Inferior parietal cortex (tissue), 1 donor: Measurements from ENCODE around the gene ZFP3.
"Not testable (repeated sequence)": the region's sequence is repeated elsewhere in the genome, so short reads cannot be mapped to it uniquely, and the experiment has no call there.

Experiments
- DNase-seq: peaks from one replicate; pipeline ENCODE4 v3.0.0-alpha.2; 2016; ENCODE audit errors: extremely low spot score

ZFP3 gene

DNA sequence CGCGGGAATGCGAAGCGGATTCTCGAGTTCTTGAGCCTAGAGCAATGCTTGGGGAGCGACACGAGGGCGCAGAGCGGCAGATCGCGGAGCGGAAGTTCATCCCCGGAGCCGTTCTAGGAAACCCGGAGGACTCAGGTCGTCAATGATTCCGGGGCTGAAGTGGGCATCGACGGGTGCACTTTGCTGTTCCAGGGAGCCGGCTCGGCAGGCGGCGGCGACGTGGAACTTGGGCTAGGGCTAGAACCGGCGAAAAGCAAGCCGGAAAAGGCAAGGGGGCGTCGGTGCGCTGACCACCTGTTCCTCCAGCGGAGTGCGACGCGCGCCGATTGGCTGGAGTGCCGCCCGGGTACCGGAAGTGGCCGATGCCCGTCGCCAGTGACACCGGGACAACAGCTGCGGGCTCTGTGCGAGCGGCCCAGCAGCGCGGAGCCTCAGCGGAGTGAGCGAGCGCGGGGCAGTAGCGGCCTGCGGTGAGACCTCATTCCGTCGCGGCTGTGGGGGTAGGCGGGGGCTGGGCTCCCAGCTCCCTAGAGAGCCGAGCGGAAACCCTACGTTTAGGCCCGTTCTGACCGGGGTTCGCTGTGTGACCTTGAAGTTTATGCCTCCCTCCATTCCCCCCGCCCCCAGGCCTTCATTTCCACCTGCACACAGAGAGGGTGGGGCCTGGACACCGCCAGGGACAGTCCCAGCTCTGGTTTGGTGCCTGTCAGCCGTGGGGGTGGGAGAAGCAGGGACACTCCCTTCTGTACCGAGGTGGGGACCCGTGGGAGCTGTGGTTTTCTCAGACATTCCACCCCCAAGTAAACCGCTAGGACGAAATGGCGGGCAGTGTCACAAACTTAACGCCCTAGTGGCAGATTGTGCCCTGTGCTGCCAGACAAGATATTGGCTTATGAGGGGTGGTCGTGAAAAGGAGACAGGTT, at the start of gene ZFP3:
Gene ZFP3, plus strand, starts transcription at position 362 of the 923 bp plus-strand sequence. CDS start 13,038 bp downstream, outside the sequence.
- DNase-seq = peak; percentile 79

DNA sequence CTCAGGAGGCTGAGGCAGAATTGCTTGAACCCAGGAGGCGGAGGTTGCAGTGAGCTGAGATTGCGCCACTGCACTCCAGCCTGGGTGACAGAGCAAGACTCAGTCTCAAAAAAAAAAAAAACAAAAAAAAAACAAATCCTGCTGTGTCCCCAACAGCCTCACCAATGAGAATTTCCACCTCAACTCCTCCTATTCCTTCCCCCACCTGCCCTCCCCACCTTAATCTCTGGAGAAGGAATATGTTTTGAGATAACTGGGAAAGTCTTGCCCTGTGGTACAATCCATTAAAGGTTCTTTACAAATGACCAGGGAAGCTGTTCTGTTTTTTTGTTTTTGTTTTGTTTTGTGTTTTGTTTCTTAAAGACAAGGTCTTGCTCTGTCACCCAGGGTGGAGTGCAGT, 48.1 kb upstream of the ZFP3 start:
- DNase-seq = not testable (repeated sequence)

DNA sequence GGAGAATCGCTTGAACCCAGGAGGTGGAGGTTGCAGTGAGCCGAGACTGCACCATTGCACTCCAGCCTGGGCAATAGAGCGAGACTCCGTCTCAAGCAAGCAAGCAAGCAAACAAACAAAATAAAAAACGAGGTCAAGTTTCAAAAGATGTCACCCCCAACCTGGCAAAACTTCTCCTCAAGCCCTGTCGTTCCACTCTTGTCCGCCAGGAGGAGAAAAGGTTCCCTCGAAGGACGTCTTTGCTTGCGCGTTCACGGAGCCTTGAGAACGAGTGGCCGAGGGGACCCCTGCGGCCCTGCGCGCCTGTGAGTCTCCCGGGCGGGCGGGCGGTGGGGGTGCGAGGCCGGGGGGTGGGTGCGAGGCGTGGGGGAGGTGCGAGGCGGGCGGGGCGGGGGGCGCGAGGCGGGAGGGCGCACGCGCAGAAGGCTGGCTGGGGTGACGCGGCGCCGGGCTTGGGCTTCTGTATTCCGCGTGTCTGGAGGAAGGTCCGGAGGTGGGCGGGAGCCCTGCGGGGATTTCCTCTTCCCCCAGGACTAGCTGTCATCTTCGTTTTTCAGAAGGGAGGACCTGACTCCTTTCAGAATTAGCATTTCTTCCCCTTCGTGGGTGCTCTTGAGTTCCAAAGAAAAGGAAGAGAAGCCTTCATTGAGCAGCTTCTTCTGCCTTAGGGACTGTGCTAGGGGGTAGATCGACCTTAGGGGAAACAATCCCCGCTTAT, 46.7 kb upstream of the ZFP3 start:
- DNase-seq = peak; percentile 80

DNA sequence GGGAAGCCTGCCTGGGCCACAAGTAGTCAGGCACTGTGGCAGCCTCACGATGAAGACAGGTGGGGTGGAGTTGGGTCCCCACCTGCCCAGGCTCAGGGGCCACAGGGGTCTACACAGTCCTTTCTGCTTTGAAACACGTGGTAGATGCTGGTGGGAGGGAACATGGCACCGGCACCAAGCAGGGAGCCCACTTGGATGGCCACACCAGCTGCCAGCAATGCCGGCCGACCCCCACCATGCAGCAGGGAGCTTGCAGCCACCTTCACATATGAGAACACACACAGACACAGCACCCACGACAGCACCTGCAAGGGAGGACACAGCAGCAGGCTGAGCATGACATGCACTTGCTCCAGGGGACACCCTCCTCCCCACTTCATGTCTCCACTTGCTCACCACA, 45.4 kb upstream of the ZFP3 start:
- DNase-seq = no peak

DNA sequence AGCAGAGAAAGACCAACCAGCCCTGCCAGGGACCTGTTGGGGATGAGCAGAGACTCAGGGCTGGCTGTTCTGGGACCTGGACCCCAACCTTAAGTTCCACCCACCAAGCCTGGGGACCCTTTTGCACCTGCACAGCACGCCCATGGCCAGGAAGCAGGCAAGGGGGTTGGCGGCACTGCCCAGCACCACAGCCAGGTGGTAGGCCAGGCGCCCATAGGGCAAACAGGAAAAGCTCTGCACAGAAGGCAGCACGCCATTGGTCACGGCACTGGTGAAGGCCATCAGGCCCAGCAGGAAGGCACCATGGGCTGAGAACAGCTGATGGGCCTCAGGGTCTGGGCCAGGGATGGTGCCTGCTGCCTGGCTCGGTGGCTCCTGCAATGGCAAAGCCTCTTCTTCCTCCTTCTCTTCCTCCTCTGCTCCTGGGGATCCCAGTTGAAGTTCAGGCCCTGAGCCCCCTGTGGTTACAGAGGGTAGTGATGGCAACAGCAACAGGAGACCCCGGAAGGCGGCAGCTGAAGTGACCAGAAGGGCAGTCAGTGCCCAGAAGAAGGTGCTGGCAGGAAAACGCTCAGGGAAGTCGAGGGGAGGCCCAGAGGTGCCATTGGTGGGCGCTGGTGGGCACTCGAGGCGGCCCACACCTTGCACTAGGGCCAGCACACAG, 44.8 kb upstream of the ZFP3 start:
- DNase-seq = no peak

DNA sequence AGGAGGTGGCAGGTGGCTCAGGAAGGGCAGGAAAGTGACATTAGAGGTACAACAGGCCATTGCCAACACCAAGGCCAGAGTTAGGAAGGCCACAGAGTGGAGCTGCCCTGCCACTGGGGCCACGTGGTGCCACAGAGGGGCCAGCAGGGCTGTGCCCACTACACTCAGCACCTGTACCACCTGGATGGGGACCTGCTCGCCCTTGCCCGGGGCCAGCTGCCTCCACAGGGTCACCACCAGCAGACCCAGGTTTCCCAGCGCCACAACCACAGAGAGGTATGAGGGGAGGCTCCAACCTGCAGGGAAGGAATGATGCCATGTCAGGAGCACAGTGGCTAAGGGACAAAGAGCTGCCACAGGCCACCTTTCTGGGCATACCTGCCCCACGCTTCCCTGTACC, 44.2 kb upstream of the ZFP3 start:
- DNase-seq = no peak

DNA sequence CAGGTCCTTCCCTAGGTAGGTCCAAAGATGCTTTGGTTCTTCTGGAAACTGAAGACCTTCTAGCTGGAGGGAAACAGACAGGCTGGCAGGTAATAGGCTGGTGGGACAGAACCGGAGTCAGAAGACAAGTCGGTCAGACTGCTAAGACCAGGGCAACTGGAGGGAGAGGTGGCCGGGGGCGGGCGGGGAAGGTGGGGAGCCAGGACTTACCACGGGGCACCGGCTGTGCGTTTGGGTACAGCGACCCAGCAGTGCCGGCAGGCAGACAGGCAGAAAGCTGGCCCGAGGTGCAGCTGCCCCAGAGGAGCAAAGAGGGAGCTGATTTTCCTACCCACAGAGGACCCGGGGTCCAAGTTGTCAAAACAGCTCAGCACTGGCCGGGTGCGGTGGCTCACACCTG, 43.6 kb upstream of the ZFP3 start:
- DNase-seq = no peak

DNA sequence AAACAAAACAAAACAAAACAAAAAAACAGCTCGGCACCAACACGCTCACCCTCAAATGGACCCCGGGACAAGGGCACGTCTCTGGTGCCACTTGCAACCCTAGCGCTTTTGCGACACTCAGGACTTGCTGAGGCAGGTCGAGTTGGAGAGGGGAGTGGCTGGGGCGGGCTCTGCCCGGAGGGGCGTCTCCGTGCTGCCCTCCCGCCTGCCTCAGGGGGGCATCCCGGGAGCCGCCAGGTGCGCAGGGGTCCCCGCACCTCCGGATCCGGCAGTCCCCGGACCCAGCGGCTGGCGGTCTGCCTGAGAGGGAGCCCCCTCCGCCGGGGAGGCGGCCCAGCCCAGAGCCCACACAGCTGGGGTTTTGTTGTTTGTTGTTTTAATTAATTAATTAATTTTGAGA, 43.0 kb upstream of the ZFP3 start, which contains the start of gene SLC52A1:
Gene SLC52A1, minus strand, starts transcription at position 112 of the 400 bp plus-strand sequence. CDS start 820 bp downstream, outside the sequence.
- DNase-seq = no peak

DNA sequence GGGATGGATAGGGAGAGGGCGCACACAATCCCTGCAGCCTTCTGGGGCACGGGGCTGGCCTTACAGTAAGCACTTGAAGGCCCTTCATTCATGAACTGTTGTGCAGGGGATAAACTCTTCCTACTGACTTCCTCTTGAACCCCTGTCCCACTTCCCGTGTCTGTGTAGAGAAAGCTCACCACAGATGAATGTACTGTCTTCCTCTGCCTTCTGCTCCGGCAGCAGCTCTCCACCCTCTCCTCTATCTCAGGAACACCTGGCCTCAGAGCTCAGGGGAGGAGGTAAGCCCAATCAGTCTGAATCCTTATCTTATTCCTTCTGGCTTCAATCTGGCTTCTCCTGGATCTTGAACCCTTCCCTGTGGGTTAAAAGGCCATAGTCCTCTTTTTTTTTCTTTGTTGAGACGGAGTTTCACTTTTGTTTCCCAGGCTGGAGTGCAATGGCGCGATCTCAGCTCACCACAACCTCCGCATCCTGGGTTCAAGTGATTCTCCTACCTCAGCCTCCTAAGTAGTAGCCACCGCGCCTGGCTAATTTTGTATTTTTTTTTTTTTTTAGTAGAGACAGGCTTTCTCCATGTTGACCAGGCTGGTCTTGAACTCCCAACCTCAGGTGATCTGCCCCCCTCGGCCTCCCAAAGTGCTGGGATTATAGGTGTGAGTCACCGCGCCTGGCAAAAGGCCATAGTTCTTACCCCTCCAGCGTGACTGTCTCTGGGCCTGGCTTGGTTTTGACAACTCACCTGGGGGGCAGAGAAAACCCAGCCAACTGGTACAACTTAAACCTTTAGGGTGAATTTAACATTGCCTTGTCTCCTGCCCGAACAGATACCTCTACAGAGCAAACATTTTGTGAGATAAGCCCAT, 35.9 kb upstream of the ZFP3 start:
- no peak for DNase-seq

DNA sequence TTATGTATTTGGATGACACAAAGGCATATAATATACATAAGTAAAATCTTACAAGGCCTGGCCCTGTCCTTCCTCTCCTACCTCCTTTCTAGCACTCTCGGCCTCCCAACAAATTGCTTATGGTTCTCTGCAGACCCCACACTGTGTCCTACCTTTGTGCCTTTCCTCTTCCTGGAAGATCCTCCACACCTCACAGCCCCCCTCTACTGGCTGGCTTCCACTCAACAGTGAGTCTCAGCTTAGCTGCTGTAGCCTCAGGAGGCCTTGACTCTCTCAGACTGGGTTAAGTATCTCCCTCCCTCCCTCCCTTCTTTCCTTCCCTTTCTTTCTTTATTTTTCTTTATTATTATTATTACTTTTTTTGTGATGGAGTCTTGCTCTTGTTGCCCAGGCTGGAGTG, 34.7 kb upstream of the ZFP3 start:
- no peak for DNase-seq

DNA sequence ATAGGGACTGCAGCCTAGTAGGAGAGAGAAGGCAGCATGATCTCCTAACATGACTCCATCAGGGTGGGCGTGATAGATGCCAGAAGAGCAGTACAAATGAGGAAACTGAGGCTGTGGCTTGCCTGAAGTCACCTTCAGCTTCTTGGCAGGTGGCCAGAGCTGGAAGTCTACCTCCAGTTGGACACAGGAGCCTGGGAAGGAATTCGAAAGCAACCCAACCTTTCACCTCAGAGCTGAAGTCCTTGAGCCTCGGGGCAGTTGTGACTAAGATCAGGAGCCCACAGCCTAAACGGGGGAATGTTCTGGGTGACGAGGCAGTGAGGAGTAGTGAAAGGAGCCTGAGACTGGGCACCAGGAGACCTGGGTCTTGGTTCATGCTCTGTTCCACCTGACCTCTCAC, 33.6 kb upstream of the ZFP3 start:
- no peak for DNase-seq

DNA sequence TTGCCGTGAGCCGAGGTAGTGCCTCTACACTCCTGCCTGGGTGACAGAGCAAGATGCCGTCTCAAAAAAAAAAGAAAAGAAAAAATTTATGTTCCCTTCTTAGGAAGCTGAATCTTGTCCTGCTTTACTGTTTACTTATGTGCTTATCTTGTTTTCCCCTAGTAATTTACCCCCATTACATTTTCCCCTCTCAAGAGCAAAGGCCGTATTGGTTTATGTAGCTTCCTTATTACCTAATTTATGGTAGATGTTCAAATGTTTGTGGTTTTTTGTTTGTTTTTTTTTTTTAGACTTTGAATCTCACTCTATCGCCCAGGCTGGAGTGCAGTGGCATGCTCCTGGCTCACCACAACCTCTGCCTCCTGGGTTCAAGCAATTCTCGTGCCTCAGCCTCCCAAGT, 32.8 kb upstream of the ZFP3 start:
- no peak for DNase-seq

DNA sequence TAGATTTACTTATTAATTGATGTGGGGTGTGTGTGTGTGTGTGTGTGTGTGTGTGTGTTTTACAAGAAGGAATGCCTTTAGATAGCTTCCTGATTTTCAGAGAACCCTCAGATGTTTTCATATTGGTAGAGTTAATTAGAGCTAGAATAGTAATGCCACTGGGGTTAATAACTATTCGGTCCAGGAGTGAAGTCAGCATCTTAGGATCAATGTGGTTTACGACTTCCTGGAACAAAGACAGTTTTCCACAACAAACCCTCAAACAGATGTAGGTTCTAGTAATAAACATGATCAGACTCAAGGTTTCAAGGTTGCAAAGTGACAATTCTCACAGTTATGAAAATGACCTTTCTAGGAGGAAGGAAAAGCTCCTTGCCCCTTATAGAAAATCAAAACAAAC, 30.8 kb upstream of the ZFP3 start:
- no peak for DNase-seq

DNA sequence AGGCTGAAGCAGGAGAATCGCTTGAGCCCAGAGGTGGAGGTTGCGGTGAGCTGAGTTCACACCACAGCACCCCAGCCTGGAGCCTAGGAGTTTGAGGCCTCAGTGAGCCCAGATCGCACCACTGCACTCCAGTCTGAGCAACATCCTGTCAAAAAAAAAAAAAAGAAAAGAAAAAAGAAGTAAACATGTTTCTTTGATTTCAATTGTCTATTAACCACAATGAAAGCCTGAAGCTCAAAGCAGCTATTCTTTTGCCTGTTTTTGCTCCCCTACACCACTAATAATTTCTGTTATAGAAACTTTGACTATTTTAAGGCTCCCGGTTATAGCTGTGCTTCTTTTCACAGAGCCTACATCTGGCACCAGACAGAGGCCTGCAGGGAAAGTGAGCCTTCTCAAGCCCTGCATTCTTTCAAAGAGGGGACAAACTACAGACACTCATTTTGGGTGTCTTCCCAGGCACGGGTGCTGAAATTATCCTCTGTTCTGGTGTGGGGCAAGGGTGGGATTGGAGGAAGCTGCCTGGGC, 28.9 kb upstream of the ZFP3 start:
- DNase-seq = no peak

DNA sequence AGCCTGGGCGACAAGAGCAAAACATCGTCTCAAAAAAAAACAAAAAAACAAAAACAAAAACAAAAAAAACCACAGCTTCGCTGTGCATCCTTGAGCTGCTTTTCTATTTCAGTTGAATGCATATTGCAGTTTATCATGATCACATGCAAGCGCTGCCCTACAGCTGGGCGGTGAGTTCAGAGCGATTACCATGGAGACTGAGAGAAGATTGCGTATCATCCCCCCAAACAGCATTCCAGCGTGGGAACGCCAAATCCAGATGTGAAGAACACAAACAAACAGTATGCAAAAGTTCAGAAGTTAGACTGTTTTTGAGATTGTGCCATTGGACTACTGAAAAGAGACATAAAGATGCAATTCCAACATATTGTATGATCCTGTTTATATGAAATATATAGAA, 28.0 kb upstream of the ZFP3 start:
- no peak for DNase-seq

DNA sequence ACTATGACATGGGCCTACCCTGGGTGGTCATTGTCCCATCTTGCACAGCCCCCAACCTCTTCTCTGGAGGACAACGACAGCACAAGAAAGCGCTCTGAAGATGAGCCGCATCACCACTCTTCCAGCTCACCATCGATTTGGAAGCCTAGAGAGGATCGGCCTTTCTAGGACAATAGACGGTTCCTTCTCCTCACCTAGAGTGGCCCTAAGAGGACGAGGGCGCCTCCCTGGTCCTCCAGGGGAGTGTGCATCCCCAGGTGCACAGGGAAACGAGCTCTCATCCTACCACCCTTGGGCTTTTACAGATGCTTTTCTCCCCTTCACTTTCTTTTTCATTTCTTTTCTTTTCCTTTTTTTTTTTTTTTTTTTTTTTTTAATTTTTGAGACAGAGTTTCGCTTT, 22.7 kb upstream of the ZFP3 start:
- DNase-seq = no peak

DNA sequence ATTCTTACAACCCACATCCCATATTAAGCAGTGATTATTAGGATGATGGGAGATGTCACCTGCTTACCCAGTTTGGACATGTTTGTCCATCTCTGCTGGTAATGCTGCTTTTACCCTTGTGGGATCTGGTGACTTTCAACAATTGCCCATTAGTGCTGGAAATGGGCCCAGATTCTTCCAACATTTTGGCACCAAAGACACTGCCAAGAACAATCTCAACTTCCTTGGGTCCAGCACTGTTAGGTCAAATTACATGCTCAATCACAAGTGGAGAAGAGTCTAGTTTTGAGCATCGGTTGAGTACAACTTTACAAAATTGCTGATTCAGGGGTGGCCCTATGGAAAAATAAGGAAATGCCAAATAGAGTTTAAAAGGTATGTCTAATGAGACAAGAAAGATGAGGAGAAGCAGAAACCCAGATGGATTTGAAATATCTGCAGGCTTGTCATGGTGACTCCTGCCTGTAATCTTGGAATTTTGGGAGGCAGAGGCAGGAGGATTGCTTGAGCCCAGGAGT, 13.0 kb upstream of the ZFP3 start:
- DNase-seq = no peak

DNA sequence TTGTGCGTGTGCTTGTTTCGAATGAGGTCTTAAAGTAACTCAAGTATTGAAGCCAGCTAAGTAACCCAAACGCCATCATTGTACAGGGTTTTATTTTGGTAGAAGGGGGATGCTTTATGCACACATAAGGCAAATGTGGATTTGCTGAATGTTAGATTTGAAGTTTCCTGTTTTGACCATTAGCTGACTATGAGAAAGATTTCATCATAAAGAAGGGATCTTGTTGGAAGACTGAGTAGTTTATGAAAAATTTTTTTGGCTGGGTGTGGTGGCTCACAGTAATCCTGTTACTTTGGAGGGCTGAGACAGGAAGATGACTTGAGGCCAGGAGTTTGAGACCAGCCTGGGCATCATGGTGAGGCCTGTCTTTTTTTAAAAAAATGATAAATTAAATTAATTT, 10.0 kb upstream of the ZFP3 start:
- DNase-seq = no peak

DNA sequence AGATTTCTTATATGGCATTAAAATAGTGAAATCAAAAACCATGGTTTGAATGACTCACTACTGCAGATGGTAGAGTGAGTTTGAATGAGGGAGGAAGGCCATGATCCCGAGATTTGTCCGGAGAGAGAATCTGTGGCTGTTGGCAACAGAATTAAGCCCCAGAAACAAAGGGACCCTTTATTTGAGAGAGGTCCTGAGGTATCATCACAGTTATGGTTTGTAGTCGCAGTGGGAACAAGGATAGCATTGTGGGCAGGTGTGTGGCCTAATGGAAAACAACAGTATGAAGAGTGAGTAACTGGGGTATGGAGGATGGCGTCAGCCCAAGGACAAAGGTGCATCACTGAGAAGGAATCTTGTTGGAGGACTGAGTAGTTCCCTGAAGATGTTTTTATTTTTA, 8.5 kb upstream of the ZFP3 start:
- DNase-seq = no peak

DNA sequence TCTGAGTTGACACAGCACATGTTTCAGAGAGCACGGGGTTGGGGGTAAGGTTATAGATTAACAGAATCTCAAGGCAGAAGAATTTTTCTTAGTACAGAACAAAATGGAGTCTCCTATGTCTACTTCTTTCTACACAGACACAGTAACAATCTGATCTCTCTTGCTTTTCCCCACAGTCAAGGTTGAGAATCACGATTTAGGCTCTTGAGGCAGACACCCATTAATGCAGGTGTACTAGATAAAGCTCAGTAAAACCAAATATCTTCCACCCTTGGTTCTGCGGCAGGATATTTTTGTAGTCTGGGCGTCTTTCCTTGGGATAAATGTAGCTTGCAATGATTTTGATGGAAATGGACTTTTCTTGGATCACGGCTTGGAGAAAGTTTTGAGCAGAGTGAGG, 2.8 kb upstream of the ZFP3 start:
- DNase-seq = not testable (repeated sequence)

DNA sequence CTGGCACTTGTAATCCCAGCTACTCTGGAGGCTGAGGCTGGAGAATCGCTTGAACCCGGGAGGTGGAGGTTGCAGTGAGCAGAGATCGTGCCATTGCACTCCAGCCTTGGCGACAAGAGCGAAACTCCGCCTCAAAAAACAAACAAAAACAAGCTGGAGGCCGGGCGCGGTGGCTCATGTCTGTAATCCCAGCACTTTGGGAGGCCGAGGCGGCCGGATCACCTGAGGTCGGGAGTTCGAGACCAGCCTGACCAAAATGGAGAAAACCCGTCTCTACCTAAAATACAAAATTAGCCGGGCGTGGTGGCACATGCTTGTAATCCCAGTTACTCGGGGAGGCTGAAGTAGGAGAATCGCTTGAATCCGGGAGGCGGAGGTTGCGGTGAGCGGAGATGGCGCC, 992 bp upstream of the ZFP3 start:
- DNase-seq = not testable (repeated sequence)
